ENCODE measurements around the gene IFRD2. TPM values are rescaled to one million over a fixed set of nuclear protein-coding genes. Genes with fewer than 3 reads are reported as not detected.
"Not testable (repeated sequence)": the region's sequence is repeated elsewhere in the genome, so short reads cannot be mapped to it uniquely, and the experiment has no call there.

Gene IFRD2
- total RNA-seq, 1 donor from 2014 or later, result 233 TPM

GRCh38 chr3:50268276-50268675 is 24.0 kb downstream of the IFRD2 start:
- no peak overlapping the region for H3K4me3 Mint-ChIP-seq
- H3K36me3 Mint-ChIP-seq (ENCODE audit: low read depth), result no peaks in the 10 kb centered on the region
- no peaks in the 10 kb centered on the region for H3K9me3 Mint-ChIP-seq
- H3K27me3 Mint-ChIP-seq, result peaks cover 30% of the 10 kb centered on the region
- H3K4me1 Mint-ChIP-seq, result peaks cover 12% of the 10 kb centered on the region
- DNase-seq, result no peak
- intact Hi-C loops (cut with micrococcal nuclease), result no loop called here
- H3K27ac Mint-ChIP-seq, result no peak overlapping the region

DNA sequence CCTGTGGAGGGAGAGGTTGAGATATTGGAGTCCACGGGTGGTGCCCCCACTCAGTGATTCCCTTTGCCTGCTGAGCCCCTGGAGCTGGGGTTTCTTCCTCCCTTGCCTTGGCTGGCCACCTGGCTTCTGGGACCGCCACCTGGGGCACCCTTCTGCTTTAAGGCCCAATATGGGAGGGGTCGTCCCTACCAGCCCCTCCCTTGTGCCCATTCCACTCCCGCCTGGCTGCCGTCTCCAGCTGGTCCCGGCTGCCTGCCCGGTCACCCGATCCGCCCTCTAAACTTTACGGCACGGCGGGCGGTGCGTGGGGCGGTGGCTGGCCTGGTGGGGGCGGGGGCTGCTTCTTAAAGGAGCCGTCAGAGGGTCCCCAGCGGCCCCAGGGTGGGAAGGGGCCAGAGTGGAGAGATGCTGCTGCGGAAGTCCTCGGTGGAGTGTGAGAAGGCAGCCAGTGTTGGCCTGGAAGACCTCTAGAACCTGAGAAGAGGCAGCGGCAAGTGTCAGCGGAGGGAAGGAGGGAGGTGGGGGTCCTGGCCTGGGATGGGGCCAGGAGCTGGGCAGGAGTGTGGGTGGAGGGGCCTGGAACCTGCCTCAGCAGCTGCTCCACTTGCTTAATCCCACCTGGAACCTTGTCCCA is 24.8 kb downstream of the IFRD2 start:
- no peaks in the 10 kb centered on the region for H3K36me3 Mint-ChIP-seq (ENCODE audit: low read depth)
- no peak overlapping the region for H3K4me3 Mint-ChIP-seq

DNA sequence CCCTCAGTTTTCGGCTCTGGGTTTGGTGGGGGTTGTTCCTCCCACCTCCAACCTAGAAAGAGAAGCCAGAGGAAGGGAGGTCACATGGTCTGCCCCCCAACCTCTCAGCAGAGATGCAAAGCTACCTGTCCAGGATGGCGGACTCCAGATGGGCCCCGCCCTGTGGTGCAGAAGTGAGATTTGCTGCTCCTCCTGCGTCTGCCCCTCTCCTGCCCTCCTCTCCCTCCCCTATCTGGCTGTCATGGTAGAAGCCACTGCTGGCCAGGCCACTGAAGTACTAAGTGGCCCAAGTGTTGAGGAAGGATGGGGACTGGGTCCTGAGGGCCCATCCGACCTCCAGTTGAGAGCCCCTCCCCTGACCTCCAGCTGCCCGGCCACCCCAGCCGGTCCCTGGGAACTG is 25.4 kb downstream of the IFRD2 start:
- no peak overlapping the region for H3K27ac Mint-ChIP-seq
- H3K27me3 Mint-ChIP-seq, result peaks cover 26% of the 10 kb centered on the region
- H3K4me1 Mint-ChIP-seq, result peaks cover 5% of the 10 kb centered on the region
- DNase-seq, result no peak
- no peak overlapping the region for H3K4me3 Mint-ChIP-seq
- no peaks in the 10 kb centered on the region for H3K36me3 Mint-ChIP-seq (ENCODE audit: low read depth)
- no peaks in the 10 kb centered on the region for H3K9me3 Mint-ChIP-seq
- intact Hi-C loops (cut with micrococcal nuclease), result no loop called here

More for the DNA sequence above, 24.8 kb downstream of the IFRD2 start:
- H3K9me3 Mint-ChIP-seq, result no peaks in the 10 kb centered on the region
- DNase-seq, result no peak
- peaks cover 6% of the 10 kb centered on the region for H3K4me1 Mint-ChIP-seq
- no peak overlapping the region for H3K27ac Mint-ChIP-seq
- peaks cover 26% of the 10 kb centered on the region for H3K27me3 Mint-ChIP-seq
- intact Hi-C loops (cut with micrococcal nuclease), result no loop called here

GRCh38 chr3:50266017-50266416 is 26.2 kb downstream of the IFRD2 start:
- intact Hi-C loops (cut with micrococcal nuclease), result no loop called here
- H3K27ac Mint-ChIP-seq, result no peak overlapping the region
- no peak for DNase-seq
- H3K4me3 Mint-ChIP-seq, result no peak overlapping the region
- no peaks in the 10 kb centered on the region for H3K4me1 Mint-ChIP-seq
- no peaks in the 10 kb centered on the region for H3K36me3 Mint-ChIP-seq (ENCODE audit: low read depth)
- H3K9me3 Mint-ChIP-seq, result no peaks in the 10 kb centered on the region
- H3K27me3 Mint-ChIP-seq, result peaks cover 26% of the 10 kb centered on the region

DNA sequence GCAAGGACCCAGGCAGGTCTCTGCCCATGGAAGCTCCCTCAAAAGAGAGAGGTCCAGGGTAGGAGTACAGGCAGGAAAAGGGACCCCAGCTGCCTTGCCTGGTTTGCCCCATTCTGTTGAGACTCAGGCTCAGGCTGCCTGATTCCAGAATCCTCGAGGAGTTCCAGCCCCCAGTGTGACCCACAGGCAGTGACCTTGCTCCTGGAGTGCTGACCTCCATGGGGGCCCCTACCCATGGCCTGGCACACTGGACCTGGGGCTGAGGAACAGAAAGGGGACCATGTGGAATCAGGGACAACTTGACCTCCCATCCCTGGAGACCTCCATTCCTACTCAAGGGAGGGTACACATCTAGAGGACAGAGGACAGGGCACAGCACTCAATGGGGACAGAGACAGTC is 26.7 kb downstream of the IFRD2 start:
- DNase-seq, result no peak
- Mint-ChIP-seq H3K9me3 (no peaks in the 10 kb centered on the region), H3K4me1 (no peaks in the 10 kb centered on the region), H3K27me3 (peaks cover 26% of the 10 kb centered on the region), H3K36me3 (ENCODE audit: low read depth) (no peaks in the 10 kb centered on the region), H3K4me3 (no peak overlapping the region), H3K27ac (no peak overlapping the region)
- intact Hi-C loops (cut with micrococcal nuclease), result no loop called here

DNA sequence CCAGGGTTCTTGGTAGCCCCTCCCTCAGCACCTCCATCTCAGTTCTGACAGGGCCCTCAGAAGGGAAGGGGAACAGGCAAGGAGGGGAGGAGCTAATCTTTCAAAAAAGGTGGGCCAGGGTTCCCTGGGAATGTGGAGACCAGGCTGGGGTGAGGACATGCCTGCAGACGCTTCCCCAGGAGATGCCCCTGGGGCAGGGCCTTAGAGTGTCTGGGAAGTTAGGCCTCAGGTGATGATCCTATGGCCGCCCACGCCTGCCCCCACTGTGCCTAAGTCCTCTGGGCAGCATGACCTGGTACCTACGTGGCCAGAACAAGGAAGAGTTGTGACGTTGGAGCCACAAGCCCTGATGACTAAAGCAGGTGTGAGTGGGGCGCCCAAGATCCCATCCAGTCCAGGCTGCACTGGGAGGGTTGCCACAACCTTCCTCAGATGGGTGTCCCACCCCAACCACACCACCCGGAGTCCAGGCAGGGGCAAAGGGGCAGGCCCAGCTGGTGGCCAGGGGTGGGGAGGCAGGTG is 27.2 kb downstream of the IFRD2 start:
- H3K36me3 Mint-ChIP-seq (ENCODE audit: low read depth), result no peaks in the 10 kb centered on the region
- no peaks in the 10 kb centered on the region for H3K9me3 Mint-ChIP-seq
- intact Hi-C loops (cut with micrococcal nuclease), result no loop called here
- H3K27ac Mint-ChIP-seq, result no peak overlapping the region
- peaks cover 26% of the 10 kb centered on the region for H3K27me3 Mint-ChIP-seq
- DNase-seq, result no peak
- no peak overlapping the region for H3K4me3 Mint-ChIP-seq
- no peaks in the 10 kb centered on the region for H3K4me1 Mint-ChIP-seq

DNA sequence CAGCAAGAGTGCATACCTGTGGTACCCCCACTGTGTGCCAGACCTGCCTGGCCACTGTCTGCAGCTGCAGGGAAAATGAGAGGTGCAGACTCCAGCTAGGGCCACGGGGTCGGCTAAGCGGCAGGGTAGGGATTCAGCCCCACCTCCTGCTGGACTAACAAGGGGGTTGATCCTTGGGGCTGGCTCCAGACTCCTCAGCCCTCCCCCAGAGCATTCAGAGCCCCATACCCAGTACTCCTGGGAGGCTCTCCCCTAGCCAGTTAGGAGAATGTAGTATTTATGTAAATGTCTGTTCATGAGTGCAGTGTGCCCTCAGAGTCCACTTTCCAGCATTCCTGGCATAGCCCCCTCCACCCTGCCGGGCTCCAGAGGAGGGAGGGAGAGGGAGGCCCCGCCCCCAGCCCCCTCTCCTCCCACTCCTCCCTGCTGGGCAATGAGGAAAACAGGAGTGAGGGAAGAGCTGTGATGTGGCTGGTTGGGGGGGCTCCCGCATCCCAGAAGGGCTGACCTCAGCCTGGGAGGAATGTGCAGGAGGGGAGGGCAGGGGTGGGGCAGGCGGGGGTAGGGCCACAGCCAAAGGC is 27.8 kb downstream of the IFRD2 start:
- Mint-ChIP-seq H3K27me3 (peaks cover 26% of the 10 kb centered on the region), H3K4me1 (peaks cover 3% of the 10 kb centered on the region), H3K36me3 (ENCODE audit: low read depth) (no peaks in the 10 kb centered on the region), H3K9me3 (no peaks in the 10 kb centered on the region), H3K4me3 (no peak overlapping the region), H3K27ac (no peak overlapping the region)
- intact Hi-C loops (cut with micrococcal nuclease), result no loop called here
- DNase-seq, result no peak

DNA sequence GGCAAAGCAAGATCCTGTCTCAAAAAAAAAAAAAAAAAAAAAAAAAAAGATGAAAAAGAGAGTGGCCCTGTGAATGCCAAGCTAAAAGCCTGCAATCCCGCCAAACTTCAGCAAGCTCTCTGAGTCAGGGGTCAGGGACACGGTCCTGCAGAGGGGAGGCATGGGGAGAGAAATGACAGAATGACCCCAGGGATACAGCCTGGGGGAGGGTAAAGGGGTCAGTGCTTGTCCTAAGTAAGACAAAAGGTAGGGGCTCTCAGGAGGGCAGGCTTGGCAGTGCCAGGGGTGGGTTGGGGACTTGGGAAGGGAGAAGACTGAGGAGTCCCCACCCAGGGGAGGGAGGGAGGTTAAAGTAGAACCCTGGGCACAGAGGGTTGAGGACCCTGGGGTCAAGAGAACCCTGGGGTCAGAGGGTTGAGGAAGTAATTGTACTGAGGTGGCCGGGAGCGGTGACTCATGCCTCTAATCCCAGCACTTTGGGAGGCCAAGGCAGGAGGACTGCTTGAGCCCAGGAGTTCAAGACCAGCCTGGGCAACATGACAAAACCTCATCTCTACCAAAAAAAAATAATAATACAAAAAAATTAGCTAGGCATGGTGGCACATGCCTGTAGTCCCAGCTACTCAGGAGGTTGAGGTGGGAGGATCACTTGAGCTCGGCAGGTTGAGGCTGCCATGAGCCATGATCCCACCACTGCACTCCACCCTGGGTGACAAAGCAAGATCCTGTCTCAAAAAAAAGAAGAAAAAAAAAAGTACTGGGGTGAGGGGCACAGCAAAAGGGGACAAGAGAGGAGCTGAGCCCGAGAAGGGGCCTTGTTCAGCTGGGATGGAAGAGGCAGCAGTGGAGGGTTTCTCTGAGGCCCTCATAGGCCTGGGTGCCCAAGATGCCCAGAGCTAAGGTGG is 28.5 kb downstream of the IFRD2 start:
- no peak for DNase-seq
- Mint-ChIP-seq H3K27me3 (peaks cover 25% of the 10 kb centered on the region), H3K27ac (no peak overlapping the region), H3K36me3 (ENCODE audit: low read depth) (peaks cover 3% of the 10 kb centered on the region), H3K9me3 (no peaks in the 10 kb centered on the region), H3K4me1 (peaks cover 5% of the 10 kb centered on the region), H3K4me3 (no peak overlapping the region)
- intact Hi-C loops (cut with micrococcal nuclease), result no loop called here

DNA sequence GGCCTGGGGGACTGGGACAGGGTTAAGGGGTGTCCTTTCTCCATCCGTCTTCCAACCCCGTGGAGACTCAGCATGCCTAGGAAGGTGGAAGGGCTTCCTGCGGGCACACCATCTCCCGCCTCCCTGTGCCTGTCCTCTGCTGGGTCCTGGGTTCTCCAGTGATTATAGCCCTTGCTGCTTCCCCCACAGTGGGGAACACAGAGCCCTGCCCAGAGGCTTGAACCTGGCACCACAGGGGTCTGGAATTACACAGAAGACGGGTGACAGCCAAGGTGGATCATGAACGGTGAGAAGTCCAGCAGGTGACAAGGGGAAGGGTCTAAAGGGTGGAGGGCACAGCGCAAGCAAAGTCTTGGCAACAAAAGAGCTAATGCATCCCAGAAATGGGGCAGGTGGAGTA is 29.5 kb downstream of the IFRD2 start:
- peaks cover 5% of the 10 kb centered on the region for H3K4me1 Mint-ChIP-seq

DNA sequence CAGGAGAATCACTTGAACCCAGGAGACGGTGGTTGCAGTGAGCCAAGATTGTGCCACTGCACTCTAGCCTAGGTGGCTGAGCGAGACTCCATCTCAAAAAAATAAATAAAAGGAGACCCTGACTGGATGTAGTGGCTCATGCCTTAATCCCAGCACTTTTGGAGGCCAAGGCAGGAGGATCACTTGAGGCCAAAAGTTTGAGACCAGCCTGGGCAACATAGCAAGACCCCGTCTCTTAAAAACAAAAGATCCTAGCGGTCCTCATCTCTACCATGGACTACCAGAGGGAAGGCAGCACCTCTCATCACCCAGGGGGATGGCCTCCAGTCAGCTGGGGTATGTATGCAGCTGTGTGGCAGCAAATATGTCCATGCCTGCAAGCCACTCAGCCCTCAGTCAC is 30.0 kb downstream of the IFRD2 start:
- H3K4me1 Mint-ChIP-seq; H3K9me3 Mint-ChIP-seq; DNase-seq; intact Hi-C loops (cut with micrococcal nuclease); H3K4me3 Mint-ChIP-seq; H3K27ac Mint-ChIP-seq: not testable (repeated sequence)
- peaks cover 13% of the 10 kb centered on the region for H3K27me3 Mint-ChIP-seq
- peaks cover 11% of the 10 kb centered on the region for H3K36me3 Mint-ChIP-seq (ENCODE audit: low read depth)

More for the DNA sequence above, 29.5 kb downstream of the IFRD2 start:
- Mint-ChIP-seq H3K9me3 (no peaks in the 10 kb centered on the region), H3K36me3 (ENCODE audit: low read depth) (peaks cover 6% of the 10 kb centered on the region), H3K4me3 (no peak overlapping the region), H3K27ac (no peak overlapping the region), H3K27me3 (peaks cover 16% of the 10 kb centered on the region)
- intact Hi-C loops (cut with micrococcal nuclease), result no loop called here
- DNase-seq, result no peak

DNA sequence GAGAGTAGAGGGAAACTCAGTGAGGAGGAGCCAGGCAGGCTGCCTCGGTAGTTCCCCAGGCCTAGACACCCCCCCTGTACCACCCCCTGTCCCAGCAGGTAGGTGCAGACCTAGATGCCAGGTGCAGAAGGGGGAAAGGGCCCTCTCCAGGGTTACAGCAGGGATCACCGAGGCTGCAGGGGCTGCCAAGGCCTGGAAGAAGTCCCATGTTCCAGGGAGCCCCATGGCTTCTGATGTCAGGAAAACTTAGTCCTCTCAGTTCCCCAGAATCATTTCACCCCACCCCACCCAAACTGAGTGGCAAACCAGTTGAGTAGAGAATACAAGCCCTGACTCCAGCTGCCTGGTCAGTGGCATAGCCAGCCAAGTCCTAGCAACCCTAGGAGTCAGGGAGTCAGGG is 30.7 kb downstream of the IFRD2 start:
- no peak for DNase-seq
- Mint-ChIP-seq H3K27ac (peak overlapping the region; percentile 32), H3K36me3 (ENCODE audit: low read depth) (peaks cover 18% of the 10 kb centered on the region), H3K9me3 (no peaks in the 10 kb centered on the region), H3K27me3 (peaks cover 6% of the 10 kb centered on the region), H3K4me3 (peak overlapping the region; percentile 24), H3K4me1 (peaks cover 5% of the 10 kb centered on the region)
- intact Hi-C loops (cut with micrococcal nuclease), result no loop called here

- Mint-ChIP-seq H3K27ac (peak overlapping the region; percentile 32), H3K9me3 (no peaks in the 10 kb centered on the region), H3K4me1 (peaks cover 5% of the 10 kb centered on the region), H3K36me3 (ENCODE audit: low read depth) (peaks cover 22% of the 10 kb centered on the region), H3K27me3 (peaks cover 4% of the 10 kb centered on the region), H3K4me3 (peak overlapping the region; percentile 71)
- no peak for DNase-seq
- intact Hi-C loops (cut with micrococcal nuclease), result loop anchor here (1.0 kb wide), 3 partner anchors 11 to 34 kb away; no protein-coding TSS in a partner anchor
Observed at GRCh38 chr3:50260942-50261441, 31.2 kb downstream of the IFRD2 start.

GRCh38 chr3:50260027-50260941 is 31.9 kb downstream of the IFRD2 start:
- peaks cover 22% of the 10 kb centered on the region for H3K36me3 Mint-ChIP-seq (ENCODE audit: low read depth)
- peak overlapping the region; percentile 81 for H3K27ac Mint-ChIP-seq
- intact Hi-C loops (cut with micrococcal nuclease), result loop anchor here (1.0 kb wide), 3 partner anchors 12 to 33 kb away; no protein-coding TSS in a partner anchor
- H3K4me3 Mint-ChIP-seq, result peak overlapping the region; percentile 71
- no peaks in the 10 kb centered on the region for H3K9me3 Mint-ChIP-seq
- H3K4me1 Mint-ChIP-seq, result peaks cover 5% of the 10 kb centered on the region
- peak; percentile 97 for DNase-seq
- H3K27me3 Mint-ChIP-seq, result no peaks in the 10 kb centered on the region

Measured in activated CD4-positive, alpha-beta T cell treated with anti-CD3 and anti-CD28 coated beads, Interleukin-2, amount 10 ng/mL, durations not matched to agents 24 days and 14 days (primary cell).